GM19351 (cell line): ENCODE data around the gene MSH6.

Source experiments
- ATAC-seq: cut with Tn5 transposase; IDR thresholded peaks from one replicate; pipeline ENCODE4 v1.9.1; 2021; ENCODE audit warnings: mild to moderate bottlenecking, moderate library complexity; ENCODE audit not compliant: unreplicated experiment

MSH6 gene

GRCh38 chr2:47783486-47784351, 774 bp downstream of the MSH6 start:
- peak; percentile 41 for ATAC-seq

- ATAC-seq = no peak
Observed at GRCh38 chr2:47784352-47784851, 1.5 kb downstream of the MSH6 start.

GRCh38 chr2:47785986-47786385, 3.0 kb downstream of the MSH6 start:
- no peak for ATAC-seq

GRCh38 chr2:47796090-47796697, 13.2 kb downstream of the MSH6 start:
- ATAC-seq = no peak

GRCh38 chr2:47798631-47799030, 15.7 kb downstream of the MSH6 start:
- no peak for ATAC-seq

- no peak for ATAC-seq
Observed at GRCh38 chr2:47799031-47799609, 16.2 kb downstream of the MSH6 start.

GRCh38 chr2:47801118-47801517, 18.2 kb downstream of the MSH6 start:
- ATAC-seq = no peak

- no peak for ATAC-seq
Observed at GRCh38 chr2:47803363-47803762, 20.4 kb downstream of the MSH6 start.

GRCh38 chr2:47803770-47804169, 20.8 kb downstream of the MSH6 start:
- no peak for ATAC-seq

GRCh38 chr2:47805850-47806249, 22.9 kb downstream of the MSH6 start:
- no peak for ATAC-seq

- ATAC-seq = no peak
Observed at GRCh38 chr2:47808614-47809013, 25.7 kb downstream of the MSH6 start.

- no peak for ATAC-seq
Observed at GRCh38 chr2:47809903-47810302, 27.0 kb downstream of the MSH6 start.

- no peak for ATAC-seq
Observed at GRCh38 chr2:47810850-47811249, 27.9 kb downstream of the MSH6 start.

- ATAC-seq = no peak
Observed at GRCh38 chr2:47811668-47812067, 28.7 kb downstream of the MSH6 start.

- ATAC-seq = peak; percentile 61
Observed at GRCh38 chr2:47815764-47816163, 32.8 kb downstream of the MSH6 start.

GRCh38 chr2:47818777-47819176, 35.8 kb downstream of the MSH6 start:
- no peak for ATAC-seq

- ATAC-seq = no peak
Observed at GRCh38 chr2:47819834-47820233, 36.9 kb downstream of the MSH6 start.

- no peak for ATAC-seq
Observed at GRCh38 chr2:47822518-47822917, 39.6 kb downstream of the MSH6 start.

GRCh38 chr2:47833516-47833968, 50.6 kb downstream of the MSH6 start:
- ATAC-seq = peak; percentile 94

- ATAC-seq = no peak
Observed at GRCh38 chr2:47838249-47838648, 55.3 kb downstream of the MSH6 start.

GRCh38 chr2:47838686-47839085, 55.7 kb downstream of the MSH6 start:
- ATAC-seq = no peak

GRCh38 chr2:47842846-47843245, 59.9 kb downstream of the MSH6 start:
- no peak for ATAC-seq
